ENCODE data around the gene ATG2A.

ATG2A gene

GRCh38 chr11:64883575-64883974 is 33.4 kb downstream of the ATG2A start:
- no peak for DNase-seq

- no peak for DNase-seq
These were observed 34.8 kb downstream of the ATG2A start for GRCh38 chr11:64882243-64882642.

- DNase-seq: no peak
These were observed 35.5 kb downstream of the ATG2A start for GRCh38 chr11:64881476-64881875.

GRCh38 chr11:64880240-64881001 is 36.6 kb downstream of the ATG2A start:
- DNase-seq: no peak

GRCh38 chr11:64879244-64879900 is 37.6 kb downstream of the ATG2A start:
- DNase-seq: no peak

- DNase-seq: peak; percentile 94
These were observed 38.3 kb downstream of the ATG2A start, which contains the start of gene EHD1 for GRCh38 chr11:64878494-64879243. Gene EHD1 (minus strand): TSS chr11:64878621. CDS start chr11:64878464, 157 bp downstream.

- no peak for DNase-seq
These were observed 38.9 kb downstream of the ATG2A start for GRCh38 chr11:64878223-64878493.

GRCh38 chr11:64877390-64878222 is 39.4 kb downstream of the ATG2A start:
- no peak for DNase-seq

- DNase-seq: no peak
These were observed 40.1 kb downstream of the ATG2A start for GRCh38 chr11:64876835-64877341.

- no peak for DNase-seq
These were observed 40.7 kb downstream of the ATG2A start for GRCh38 chr11:64876229-64876750.

- no peak for DNase-seq
These were observed 41.4 kb downstream of the ATG2A start for GRCh38 chr11:64875369-64876228.

GRCh38 chr11:64874308-64875240 is 42.4 kb downstream of the ATG2A start:
- DNase-seq: no peak

- DNase-seq: no peak
These were observed 44.1 kb downstream of the ATG2A start for GRCh38 chr11:64872790-64873488.

GRCh38 chr11:64871492-64871891 is 45.5 kb downstream of the ATG2A start:
- DNase-seq: no peak

- no peak for DNase-seq
These were observed 46.0 kb downstream of the ATG2A start for GRCh38 chr11:64870893-64871466.

- no peak for DNase-seq
These were observed 46.7 kb downstream of the ATG2A start for GRCh38 chr11:64870176-64870892.

- no peak for DNase-seq
These were observed 47.3 kb downstream of the ATG2A start for GRCh38 chr11:64869571-64870175.

- DNase-seq: no peak
These were observed 48.0 kb downstream of the ATG2A start for GRCh38 chr11:64868904-64869570.

All from NCI-H1417 treated with DMSO at 0.1 percent for 48 hours (cell line).